Smooth muscle cell (in vitro differentiated cells): Measurements from ENCODE around the gene WT1. TPM values are rescaled to one million over a fixed set of nuclear protein-coding genes. Genes with fewer than 3 reads are reported as not detected.

ENCODE experiments used
- DNase-seq: peaks from one replicate; lab custom pipeline; 2025; ENCODE audit not compliant: unreplicated experiment; lab: John Stamatoyannopoulos, UW
- H2AFZ ChIP-seq: fragments of 200-600 bp; sonication (generic); 2 replicates; pipeline ENCODE4 v1.6.0; 2016; ENCODE audit warnings: antibody characterized with exemption, low read depth, mild to moderate bottlenecking
- H3F3A ChIP-seq: fragments of 200-600 bp; sonication (generic); 2 replicates; pipeline ENCODE4 v1.6.0; 2017; ENCODE audit warnings: antibody characterized with exemption, low read depth
- H3K27ac ChIP-seq: fragments of 200-600 bp; sonication (generic); 2 replicates; pipeline ENCODE4 v1.5.1; 2016; ENCODE audit warnings: low read depth, mild to moderate bottlenecking
- H3K27me3 ChIP-seq: fragments of 200-600 bp; sonication (generic); 2 replicates; pipeline ENCODE4 v1.6.1; 2016; ENCODE audit warnings: low read depth, mild to moderate bottlenecking
- H3K36me3 ChIP-seq: fragments of 200-600 bp; sonication (generic); 2 replicates; pipeline ENCODE4 v1.5.1; 2016; ENCODE audit warnings: low read depth
- H3K4me1 ChIP-seq: fragments of 200-600 bp; sonication (generic); 2 replicates; pipeline ENCODE4 v1.5.1; 2016; ENCODE audit warnings: low read depth
- H3K4me2 ChIP-seq: fragments of 200-600 bp; sonication (generic); 2 replicates; pipeline ENCODE4 v1.6.0; 2016; ENCODE audit warnings: mild to moderate bottlenecking
- H3K4me3 ChIP-seq: fragments of 200-600 bp; sonication (generic); 2 replicates; pipeline ENCODE4 v1.5.1; 2016; ENCODE audit warnings: mild to moderate bottlenecking
- H3K79me2 ChIP-seq: fragments of 200-600 bp; sonication (generic); 2 replicates; pipeline ENCODE4 v1.6.0; 2016; ENCODE audit warnings: low read depth, mild to moderate bottlenecking
- H3K9ac ChIP-seq: fragments of 200-600 bp; sonication (generic); 2 replicates; pipeline ENCODE4 v1.6.0; 2016; ENCODE audit warnings: low read depth
- H3K9me3 ChIP-seq: fragments of 200-600 bp; sonication (generic); replicated peaks from 2 replicates; pipeline ENCODE4 v1.5.1; 2016; ENCODE audit warnings: low read depth
- H4K20me1 ChIP-seq: fragments of 200-600 bp; sonication (generic); 2 replicates; pipeline ENCODE4 v1.6.0; 2016; ENCODE audit warnings: low read depth
- CTCF ChIP-seq: fragments of 200-600 bp; sonication (generic); IDR thresholded peaks from 2 replicates; pipeline ENCODE4 v1.5.1; 2017; ENCODE audit warnings: borderline replicate concordance, mild to moderate bottlenecking, antibody characterized with exemption; ENCODE audit not compliant: insufficient read depth, poor library complexity, severe bottlenecking
- WGBS: methylation state at CpG from one replicate; pipeline ENCODE4 v1.1.7; 2016; ENCODE audit warnings: low lambda C conversion rate; 5-methylcytosine and 5-hydroxymethylcytosine counted together
- polyA plus RNA-seq: library from polyadenylated mRNA; unstranded; fragments of >200 nt; fragmentation: Nextera tagmentation; extraction: Ambion mirVana; gene quantifications from 2 replicates; pipeline ENCODE4 v1.2.1, GENCODE V29; 2016
- total RNA-seq: library from RNA; depleted of rRNA; stranded (reverse); fragments of >200 nt; gene quantifications from 2 replicates; pipeline ENCODE4 v1.2.3, GENCODE V29; 2014

The WT1 gene
- total and polyA plus RNA-seq, 2 experiments from 2014 or later: not detected

DNA sequence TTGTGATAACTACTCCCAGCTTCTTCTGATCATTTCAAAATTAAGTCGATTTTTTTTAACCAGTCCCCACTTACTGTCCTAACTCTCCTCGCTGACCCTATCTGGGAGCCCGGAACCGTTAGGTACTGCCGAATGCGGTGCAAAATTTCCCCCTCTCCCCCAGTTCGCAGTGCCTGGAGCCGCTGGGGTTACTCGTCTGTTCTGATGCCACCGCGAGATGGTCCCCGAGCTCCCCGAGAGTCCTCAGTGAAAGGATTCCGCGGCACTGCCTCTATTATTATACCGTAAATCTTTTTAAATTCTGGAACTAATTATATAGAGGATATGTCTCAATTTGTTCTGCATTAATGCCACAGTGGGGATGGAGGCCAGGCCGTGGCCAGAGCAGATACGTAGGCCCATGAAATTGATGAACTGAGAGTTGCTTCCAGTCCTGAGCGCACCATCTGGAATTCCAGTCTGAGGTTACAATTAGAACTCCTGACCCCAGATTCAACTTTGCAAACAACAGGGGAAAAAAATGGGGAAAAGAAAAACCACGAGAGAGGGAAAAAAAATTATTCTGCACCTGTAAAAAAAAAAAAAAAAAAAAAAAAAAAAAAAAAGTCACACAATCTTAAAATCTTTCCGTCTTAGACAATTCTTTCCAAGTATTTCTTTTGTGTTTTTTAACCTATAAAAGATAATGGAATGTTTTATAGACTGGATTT lies 4.3 kb upstream of the WT1 start:
- Histone ChIP-seq H3K9me3 (no peaks in the 10 kb centered on the region), H3K4me2 (peak overlapping the region; percentile 75), H3F3A (no peaks in the 10 kb centered on the region), H3K27ac (no peak overlapping the region), H3K36me3 (no peaks in the 10 kb centered on the region), H3K79me2 (no peaks in the 10 kb centered on the region), H3K4me1 (peaks cover 15% of the 10 kb centered on the region), H3K4me3 (no peak overlapping the region), H4K20me1 (no peaks in the 10 kb centered on the region), H3K27me3 (peaks cover 100% of the 10 kb centered on the region), H2AFZ (no peak overlapping the region), H3K9ac (no peak overlapping the region)
- no peak for DNase-seq
- no peak for TF ChIP-seq CTCF
- WGBS: 15% methylated on average over 21 of the region's 21 CpGs

DNA sequence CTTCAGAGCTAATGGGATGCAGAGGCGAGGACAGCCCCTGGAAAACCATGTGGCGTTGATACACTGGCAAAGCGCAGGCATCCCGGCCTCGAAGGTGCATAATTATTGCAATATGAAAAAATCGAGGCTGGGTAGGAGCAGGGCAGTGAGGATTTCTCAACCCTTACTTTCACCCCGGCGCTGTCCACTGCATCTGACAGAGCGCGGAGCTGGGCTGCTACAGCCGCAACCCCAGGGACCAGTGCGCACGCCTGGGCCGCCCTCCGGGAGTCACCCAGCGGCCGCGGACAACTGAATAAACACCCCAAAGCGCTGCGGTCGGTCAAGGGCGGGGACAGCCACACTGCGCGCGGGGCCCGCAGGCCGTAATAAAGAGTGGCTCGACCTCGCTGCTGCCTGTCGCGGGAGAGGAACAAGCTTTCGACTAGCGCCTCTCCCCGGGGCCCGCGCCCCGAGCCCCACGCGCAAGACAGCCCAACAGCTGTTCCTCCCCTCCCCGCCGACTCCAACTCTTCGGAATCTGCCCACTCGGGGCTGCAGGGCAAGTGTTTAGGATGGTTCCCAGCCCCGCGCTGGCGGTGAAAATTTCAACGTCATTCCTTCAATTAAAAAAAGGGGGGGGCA lies 3.6 kb upstream of the WT1 start:
- H3K4me2 ChIP-seq: peak overlapping the region; percentile 75
- H3K36me3 ChIP-seq: no peaks in the 10 kb centered on the region
- H3K9me3 ChIP-seq: no peaks in the 10 kb centered on the region
- peak overlapping the region; percentile 17 for H3K4me3 ChIP-seq
- no peak overlapping the region for H2AFZ ChIP-seq
- 5% methylated on average over 42 of the region's 47 CpGs for WGBS
- no peaks in the 10 kb centered on the region for H3F3A ChIP-seq
- no peak overlapping the region for H3K9ac ChIP-seq
- peaks cover 15% of the 10 kb centered on the region for H3K4me1 ChIP-seq
- TF ChIP-seq CTCF: no peak
- no peak overlapping the region for H3K27ac ChIP-seq
- H3K27me3 ChIP-seq: peaks cover 100% of the 10 kb centered on the region
- DNase-seq: no peak
- H3K79me2 ChIP-seq: no peaks in the 10 kb centered on the region
- no peaks in the 10 kb centered on the region for H4K20me1 ChIP-seq

GRCh38 chr11:32438346-32438865 lies 3.1 kb upstream of the WT1 start:
- H3F3A ChIP-seq: no peaks in the 10 kb centered on the region
- H3K27ac ChIP-seq: no peak overlapping the region
- H3K4me1 ChIP-seq: peaks cover 16% of the 10 kb centered on the region
- WGBS: 12% methylated on average over 16 of the region's 16 CpGs
- H4K20me1 ChIP-seq: no peaks in the 10 kb centered on the region
- H3K4me3 ChIP-seq: no peak overlapping the region
- no peak overlapping the region for H2AFZ ChIP-seq
- no peaks in the 10 kb centered on the region for H3K36me3 ChIP-seq
- TF ChIP-seq CTCF: no peak
- H3K27me3 ChIP-seq: peaks cover 100% of the 10 kb centered on the region
- DNase-seq: no peak
- no peak overlapping the region for H3K9ac ChIP-seq
- H3K4me2 ChIP-seq: peak overlapping the region; percentile 44
- no peaks in the 10 kb centered on the region for H3K9me3 ChIP-seq
- H3K79me2 ChIP-seq: no peaks in the 10 kb centered on the region
